ENCODE measurements around the gene PRRT1B.

PRRT1B gene

DNA sequence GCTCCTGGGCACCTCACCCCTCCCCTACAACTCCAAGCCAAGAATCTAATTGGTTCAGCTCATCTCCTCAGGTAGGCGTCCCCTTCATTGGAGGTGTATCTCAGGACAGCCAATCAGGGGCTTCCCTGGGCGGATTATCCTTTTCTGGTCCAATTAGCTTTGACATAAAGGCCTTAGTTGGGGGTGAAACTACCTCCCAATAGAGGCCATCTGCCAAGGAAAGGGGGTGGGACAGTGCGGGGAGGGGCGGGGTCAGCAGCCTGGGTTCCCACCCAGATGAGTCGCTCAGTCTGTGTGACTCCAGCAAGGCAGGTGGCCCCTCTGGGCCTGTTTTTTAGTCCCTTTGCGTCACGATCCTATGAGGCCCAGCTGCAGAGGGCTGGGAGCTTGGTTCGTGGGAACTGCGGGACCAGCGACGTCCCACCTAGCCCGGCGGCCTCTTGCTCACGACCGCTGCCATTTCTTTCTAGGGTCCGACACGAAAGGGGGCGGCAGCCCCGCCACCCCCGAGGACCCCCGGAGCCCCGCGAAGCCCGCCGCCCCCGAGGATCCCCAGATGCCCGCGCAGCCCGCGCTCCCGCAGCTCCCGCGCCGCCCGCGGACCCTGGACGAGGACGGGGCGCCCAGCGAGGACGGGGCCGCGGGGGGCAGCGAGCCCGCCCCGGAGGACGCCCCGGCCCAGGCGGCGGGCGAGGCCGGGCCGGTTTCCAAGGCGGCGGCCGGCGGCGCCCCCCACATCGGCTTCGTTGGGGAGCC is 8.9 kb downstream of the PRRT1B start:
- peak; percentile 50 for DNase-seq

DNA sequence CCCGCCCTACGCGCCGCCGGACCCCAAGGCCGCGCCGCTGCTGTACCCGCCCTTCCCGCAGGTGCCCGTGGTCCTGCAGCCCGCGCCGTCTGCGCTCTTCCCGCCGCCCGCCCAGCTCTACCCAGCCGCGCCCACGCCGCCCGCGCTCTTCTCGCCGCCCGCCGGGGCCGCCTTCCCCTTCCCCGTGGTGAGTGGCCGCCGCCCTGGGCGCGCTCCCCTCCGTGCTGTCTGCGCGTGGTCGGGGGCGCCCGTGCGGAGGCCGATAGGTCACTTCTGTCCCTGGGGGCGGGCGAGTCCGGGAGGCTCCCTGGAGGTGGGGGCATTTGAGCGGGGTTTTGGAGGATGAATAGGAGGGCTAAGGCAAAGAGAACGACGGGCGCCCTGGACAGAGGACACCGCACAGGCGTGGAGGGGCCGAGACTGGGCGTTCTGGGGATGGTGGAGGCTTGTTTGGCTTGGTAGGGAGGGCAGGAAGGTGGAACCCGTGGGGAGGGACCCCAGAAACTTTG is 9.6 kb downstream of the PRRT1B start:
- no peak for DNase-seq

DNA sequence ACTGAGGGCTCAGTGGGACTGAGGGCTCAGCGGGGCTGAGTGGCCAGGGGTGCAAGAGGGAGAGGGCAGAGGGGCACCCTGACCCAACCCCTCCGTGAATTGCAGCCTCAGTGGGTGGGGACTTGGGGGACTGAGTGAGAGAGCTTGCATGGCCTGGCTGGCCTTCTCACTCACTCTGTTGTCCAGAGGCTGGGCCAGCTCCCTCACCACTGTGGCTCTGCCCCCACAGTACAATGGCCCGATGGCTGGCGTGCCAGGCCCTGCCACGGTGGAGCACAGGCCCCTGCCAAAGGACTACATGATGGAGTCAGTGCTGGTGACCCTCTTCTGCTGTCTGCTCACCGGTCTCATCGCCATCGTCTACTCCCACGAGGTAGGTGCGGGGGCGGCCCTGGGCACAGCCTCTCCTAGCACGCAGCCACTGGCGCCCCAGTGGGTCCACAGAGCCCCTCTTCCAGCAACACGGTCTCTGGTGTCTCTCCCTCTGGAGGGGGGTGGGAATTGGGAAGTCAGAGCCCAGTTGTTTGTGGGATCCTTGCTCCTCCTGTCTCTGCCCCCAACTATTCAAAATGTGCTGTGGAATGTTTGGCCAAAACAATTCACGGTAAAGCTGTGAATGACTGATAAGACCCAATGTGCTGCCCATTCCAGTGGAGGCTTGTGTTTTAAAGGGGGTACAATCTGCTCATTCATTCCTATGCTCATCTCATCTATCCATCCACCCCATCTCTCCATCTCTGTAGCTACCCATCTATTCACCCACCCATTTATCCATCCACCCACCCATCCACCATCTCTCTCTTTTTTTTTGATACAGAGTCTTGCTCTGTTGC is 10.7 kb downstream of the PRRT1B start:
- no peak for DNase-seq

DNA sequence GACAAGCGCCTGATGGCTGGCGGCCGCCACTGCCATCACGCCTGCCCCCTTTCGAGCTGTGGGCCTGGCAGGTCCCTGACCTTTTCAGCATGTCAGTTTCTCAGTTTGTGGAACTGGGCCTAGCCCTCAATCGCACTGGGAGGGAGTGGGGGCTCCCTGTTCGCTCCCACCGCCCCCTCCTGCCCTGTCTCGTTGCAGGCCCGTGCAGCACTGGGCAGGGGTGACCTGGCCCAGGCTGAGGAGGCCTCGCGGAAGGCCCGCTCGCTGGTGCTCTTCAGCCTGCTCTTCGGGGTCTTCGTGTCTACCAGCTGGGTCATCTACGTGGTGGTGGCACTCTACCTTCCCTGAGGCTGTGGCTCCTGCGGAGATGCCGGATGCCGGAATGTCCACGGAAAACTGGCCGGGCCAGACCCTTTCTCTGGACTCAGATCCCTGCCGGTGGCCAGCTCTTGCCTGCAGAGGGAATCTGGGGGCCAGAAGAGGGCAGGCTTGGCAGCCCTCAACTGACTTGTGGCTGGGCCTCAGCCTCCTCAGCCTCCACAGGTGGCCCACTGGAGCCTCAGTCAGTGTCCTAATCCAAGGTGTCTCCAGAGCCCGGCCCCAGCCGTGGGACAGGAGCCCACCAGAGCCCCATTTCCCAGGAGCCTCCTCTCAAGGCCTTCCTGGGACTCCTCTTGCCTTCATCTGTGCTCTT is 12.7 kb downstream of the PRRT1B start:
- no peak for DNase-seq

DNA sequence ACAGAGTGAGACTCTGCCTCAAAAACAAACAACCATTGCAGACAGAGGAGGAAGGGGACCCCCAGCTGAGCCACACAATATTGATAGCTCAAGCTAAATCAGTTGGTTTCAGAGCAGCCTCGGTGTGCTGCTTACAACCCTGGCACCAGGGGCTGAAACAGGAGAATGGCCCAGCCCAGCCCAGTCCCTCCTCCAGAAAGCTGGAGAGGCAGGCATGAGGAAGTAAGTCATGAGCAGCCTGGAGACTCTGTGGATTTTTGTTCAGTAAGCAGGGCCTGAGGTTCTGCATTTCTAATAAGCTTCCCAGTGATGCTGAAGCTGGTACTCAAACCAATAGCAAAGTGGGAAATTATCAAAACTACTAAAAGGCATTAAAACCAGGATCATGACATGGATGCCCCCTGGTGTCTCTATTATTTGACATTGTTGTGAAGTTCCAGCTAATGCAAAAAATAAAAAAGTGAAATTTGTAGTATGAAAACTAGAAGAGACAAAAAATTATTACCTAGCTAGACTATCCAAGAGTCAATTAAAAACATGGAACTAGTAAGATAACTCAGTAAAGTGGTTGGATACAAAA is 14.2 kb downstream of the PRRT1B start:
- DNase-seq, result no peak

DNA sequence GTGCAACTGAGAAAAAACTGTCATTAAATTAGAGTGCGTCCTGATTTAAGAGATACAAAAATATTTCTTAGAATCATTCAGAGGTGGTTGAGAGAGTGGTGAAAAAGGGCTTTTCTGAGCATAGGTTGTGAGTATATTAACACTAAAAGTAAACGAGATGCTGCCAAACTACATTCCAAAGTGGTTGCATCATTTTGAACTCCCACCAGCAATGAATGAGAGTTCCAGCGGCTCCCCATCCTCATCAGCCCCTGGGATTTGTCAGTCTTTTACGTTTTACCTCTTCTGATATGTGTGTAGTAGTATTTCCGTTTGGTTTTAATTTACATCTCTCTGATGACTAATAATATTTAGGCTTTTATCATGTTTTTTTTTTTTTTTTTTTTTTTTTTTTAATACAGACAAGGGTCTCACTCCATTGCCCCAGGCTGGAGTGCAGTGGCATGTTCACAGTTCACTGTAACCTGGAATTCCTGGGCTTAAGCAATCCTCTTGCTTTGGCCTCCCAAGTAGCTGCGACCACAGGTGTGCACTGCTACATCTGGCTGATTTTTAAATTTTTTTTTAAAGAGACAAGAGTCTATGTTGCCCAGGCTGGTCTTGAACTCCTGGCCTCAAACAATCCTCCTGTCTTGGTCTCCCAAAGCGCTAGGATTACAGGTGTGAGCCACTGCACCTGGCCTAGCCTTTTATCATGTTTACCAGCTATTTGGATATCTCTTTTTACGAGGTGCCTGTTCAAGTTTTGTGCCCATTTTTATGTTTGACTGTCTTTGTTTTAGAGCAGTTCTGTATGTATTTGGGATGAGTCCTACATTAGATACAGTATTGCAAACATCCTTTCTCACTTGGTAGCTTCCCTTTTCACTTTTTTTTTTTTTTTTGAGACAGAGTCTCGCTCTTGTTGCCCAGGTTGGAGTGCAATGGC is 17.0 kb downstream of the PRRT1B start:
- DNase-seq, result no peak

DNA sequence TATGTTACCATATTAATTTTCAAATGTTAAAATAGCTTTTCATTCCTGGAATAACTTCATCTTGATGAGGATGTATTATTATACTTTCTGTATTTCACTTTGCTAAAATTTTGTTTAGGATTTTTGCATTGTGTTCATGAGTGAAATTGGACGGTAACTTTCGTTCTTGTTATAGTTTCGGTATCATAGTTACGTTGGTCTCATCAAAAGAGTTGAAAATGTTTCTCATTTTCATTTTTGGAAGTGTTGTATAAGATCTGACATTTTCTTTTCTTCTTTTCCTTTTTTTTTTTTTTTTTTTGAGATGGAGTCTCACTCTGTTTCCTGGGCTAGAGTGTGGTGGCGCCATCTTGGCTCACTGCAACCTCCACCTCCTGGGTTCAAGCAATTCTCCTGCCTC is 20.0 kb downstream of the PRRT1B start:
- no peak for DNase-seq

DNA sequence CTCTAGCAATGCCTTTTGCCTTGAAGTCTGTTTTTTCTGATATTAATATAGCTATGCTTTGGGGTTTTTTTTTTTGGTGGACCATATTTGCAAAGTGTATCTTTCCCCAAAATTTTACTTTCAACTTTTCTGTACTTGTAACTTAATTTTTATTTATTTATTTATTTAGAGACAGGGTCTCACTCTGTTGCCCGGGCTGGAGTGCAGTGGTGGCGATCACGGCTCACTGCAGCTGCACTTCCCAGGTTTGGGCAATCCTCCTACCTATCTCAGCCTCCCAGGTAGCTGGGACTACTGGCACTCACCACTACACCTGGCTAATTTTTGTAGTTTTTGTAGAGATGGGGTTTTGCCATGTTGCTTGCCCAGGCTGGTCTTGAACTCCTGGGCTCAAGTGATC is 20.8 kb downstream of the PRRT1B start:
- no peak for DNase-seq

DNA sequence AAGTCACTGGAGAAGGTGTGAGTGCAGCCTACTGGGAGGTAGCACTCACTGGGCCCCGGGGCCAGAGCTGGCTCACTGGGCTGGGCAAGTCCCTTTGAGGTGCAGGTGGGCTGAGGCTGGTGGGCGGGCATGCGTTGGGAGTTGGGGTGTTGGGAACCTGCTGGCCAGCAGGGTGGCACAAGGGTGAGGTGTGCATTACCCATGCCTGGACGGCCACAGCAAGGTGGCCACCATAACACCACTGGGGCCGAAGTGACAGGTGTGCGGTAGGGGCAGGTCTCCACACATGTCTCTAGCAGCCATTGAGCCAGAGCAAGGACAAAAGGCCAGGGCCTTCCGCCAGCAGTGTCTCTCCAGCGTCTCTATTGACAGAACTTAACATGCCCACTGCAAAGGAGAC is 22.6 kb downstream of the PRRT1B start:
- DNase-seq, result no peak

DNA sequence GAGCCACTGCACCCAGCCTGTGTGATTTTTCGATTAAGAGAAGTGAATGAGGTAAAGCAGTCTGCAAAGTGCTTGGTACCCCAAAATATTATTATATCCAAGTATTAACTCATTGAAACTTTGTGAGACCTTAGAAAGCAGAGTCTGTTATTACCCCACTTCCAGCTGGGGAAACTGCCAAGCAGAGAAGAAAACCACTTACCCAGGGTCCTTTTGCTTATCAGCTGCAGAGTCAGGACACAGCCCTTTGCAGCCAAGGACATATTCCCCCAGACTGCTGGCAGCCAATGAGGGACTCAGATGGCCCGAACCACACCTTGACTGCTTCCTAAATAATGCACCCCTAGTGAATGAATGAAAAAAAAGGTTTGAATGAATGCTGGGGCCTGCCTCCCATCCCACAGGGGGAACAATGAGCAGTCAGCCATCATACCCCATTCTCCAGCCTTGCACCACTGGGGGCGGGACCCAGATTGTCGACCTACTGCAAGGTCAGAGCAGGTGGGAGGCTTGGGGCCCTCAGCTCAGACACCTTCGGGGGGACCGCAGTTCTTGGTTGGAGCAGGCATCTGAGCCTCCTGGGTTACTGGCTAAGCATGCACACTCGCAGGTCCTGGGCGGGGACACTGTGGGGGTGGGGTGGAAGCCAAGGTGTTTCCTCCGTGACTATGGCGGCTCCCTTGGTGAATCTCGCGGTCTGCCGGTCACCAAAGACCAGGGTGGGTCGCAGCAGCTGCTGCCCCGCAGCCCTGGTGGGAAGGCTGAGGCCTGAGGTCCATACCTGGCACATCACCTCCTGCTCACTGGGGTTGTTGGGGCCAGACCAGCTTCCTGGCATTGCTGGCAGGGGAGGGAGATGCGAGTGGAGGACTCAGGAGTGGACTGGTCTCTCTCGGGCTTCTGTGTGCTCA is 29.7 kb downstream of the PRRT1B start:
- no peak for DNase-seq

DNA sequence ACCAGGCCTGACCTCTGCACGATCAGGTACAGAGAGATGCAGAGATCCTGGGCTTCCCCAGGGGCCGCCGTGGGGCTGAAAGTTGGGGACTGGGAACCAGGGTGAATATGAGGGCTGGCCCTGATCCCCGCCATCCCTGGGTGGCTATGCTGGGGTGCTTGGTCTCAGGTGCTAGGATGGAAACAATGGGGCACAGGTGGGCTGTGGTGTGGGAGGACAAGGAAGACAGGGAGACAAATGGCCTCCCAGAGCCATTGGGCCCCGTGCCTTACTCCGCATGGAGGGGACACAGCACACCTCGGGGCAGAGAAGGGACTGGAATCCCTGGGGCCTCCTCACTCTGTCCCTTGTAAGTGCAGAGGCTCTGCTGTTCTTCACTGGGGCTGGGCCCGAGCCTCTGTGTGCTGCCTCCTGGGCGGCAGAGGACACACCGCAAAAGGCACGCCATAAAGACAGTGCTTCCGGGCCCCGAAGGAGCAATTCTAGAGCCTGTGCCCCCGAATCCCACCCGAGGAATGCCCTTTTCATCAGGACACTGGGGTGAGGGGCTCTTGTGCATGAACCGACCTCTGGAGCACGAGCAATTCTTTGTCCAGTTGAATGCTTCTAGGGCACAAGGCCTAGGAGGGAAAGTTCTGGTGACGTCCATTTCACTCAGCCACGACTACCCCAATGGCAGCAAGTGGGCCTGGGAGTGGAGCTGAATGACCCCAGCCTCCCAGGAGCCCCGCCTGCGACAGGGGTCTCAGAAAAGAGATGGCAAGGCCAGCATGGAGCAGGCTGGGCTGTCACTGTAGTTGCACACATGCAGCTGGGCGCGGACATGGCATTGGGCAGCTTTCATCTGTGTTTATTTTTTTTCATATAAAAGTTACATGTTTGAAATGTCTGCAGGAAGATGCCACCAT is 30.9 kb downstream of the PRRT1B start:
- no peak for DNase-seq

DNA sequence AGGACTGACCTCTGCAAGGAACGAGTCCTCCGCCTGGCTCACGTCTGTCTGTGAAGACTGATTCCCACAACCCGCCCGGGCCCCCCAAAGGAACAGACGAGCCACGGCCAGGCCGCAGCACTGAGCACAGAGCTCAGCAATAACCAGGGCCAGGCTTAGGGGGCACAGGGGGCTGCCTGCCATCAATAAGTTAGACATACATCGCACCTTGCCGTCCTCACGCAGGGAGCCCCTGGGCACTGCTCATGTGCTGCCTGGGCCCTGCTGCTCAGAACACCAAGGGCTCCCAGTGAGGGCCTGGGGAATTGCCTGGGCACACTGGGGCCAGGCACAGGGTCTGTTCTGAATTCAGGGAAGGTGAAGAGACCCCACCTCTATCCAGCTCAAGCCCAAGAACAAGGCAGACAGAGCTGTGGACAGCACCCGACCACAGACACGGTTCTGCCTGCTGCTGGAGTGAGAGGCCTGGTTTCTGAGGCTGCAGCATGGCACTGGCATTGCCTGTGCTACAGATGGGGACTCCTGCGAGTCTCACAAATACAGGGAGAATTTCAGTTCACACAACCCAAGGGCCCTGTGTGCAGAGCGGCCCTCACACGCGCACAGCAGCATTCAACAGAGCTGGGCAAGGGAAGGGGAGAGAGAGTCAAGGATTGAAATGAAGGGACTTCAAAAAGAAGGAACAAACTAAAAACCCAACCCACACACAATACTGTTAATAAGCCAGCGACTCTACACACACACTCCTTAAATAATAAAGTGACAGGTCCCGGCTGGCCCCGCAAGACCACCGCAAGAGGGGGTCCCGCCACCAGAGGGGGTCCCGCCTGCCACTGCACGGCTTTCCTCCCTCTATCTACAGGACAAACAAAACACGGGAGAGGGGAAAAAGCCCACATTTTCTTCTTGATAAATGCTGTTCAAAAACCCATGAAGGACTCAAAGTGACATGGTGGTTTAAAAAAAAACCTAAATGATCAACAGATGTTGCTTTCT is 32.0 kb downstream of the PRRT1B start:
- DNase-seq, result no peak

DNA sequence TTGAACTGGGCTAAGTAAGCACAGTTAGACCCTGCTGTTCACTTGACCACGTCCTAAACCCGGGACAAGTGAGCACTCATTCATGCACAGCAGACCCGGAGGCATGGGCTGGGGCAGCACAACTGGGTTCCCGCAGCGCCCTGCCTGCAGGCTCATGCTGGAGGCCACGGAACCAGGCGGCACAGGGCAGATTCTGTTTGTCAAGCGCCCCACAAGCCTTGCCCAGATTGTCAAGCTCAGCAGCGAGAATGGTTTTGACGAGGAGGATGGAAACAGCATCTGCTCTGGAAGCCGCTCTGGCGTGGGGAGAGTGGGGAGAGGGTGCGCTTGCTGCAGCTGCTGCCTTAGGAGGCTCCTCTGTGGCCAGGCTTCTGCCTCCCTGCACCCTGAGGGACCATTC is 32.7 kb downstream of the PRRT1B start:
- DNase-seq, result no peak

DNA sequence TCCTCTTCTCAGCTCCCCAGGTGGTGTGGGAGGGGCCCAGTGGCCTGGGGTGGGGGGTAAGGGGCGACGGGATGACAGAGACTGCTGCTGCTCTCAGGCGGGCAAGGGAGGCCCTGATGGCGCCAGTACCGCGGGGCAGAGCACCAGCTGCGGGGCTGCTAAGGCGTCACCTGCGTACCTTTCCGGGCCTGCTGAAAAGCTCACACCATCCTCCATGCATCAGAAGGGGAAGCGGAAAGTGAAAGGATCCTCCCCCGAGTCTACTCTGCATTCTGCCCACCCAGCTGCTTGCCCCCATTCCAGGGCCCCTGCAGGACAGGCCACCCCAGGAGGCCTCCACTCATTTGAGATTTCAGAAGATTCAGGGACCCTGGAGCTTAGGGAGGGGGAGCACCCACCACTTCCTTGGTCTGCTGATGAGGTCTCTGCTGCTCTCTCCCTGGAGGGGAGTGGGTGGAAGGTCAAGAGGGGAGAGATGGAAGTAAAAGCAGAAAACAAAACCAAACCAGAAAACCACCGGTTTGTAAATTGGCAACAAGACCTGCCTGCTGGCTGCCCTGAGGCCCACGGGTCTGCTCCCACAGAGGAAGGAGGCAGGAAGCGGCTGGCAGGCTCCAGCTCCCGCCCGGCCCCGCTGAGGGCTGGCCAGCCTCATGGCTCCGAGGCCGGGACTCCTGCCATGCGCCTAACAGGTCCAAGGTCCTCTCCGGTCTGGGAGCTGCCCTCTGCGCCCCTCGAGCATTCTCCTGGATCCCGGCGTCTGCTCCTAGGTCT is 33.6 kb downstream of the PRRT1B start:
- DNase-seq, result no peak

DNA sequence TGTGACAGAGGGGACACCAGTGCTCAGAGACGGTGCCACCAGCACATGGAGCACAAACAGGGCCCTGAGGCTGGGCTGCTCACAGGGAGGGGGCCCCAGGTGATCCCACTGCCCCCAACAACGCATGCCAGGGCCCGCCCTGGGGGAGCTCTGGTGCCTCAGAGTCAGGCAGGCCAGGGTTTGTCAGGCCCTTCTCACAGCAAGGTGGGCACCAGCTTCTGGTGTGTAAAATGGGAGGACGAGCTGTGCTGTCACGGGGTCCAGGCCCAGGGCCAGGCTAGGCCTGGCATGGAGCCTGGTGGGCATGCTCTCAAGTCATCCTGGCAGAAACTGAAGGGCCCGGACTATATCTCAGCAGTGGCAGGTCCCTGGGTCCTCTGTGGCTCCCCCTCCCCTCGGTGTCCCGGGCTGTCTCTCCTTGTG is 34.5 kb downstream of the PRRT1B start:
- DNase-seq, result no peak

DNA sequence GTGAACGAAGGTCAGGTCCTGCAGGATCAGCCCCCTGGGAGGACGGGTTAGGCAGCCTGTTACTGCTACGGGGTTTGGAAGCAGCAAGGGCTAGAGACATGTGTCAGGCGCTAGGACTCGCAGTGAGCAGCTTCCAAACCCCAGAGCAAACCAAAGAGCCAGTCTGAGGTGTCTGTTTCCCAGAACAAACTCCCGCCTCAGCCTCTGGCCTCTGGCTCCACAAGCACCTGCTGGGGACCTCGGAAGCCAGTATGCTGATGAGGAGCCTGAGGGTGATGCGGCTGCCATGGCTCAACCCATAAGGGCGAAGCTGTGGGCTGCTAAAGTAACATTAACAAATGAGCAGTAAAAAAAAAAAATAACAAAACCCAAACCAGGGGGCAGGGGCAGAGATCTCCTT is 35.0 kb downstream of the PRRT1B start:
- DNase-seq, result no peak

DNA sequence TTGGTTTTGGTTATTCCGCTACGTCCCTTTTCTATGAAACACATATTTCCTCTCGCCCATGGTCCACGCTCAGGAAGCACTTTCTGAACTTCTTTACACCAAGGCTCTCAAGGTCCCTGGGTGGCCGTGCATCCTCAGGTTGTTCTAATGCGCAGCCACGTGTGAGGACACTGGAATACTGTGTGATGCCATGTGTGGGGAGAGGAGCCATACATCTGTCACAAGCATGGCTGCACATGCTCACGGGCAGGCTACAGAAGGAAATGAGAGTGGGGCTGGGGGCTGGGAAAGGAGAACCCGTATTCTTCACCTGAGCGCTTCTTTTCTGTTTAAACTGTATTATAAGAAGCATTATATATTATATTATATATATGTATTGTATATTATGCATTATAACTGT is 36.7 kb downstream of the PRRT1B start:
- no peak for DNase-seq

Measured in NCI-H82 (cell line).